Measurements from ENCODE around the gene NELFCD.

Gene NELFCD

GRCh38 chr20:58963060-58963584 lies 17.9 kb upstream of the NELFCD start:
- TF ChIP-seq NFIC (IDR thresholded peaks at IDR 0.05): no peak
- TF ChIP-seq REST (IDR thresholded peaks at IDR 0.05; ENCODE audit: low read depth): no peak
- no peak for TF ChIP-seq CEBPB (IDR thresholded peaks at IDR 0.05)
- no peak for TF ChIP-seq EP300 (IDR thresholded peaks at IDR 0.05; ENCODE audit: borderline replicate concordance)
- TF ChIP-seq USF1 (IDR thresholded peaks at IDR 0.05): no peak

GRCh38 chr20:58965270-58966064 lies 15.6 kb upstream of the NELFCD start:
- TF ChIP-seq TCF12 (IDR thresholded peaks at IDR 0.05; ENCODE audit: low read depth) (no peak), TAF1 (IDR thresholded peaks at IDR 0.05; ENCODE audit: low read depth) (no peak), MAX (IDR thresholded peaks at IDR 0.05) (no peak), ZBTB7A (IDR thresholded peaks at IDR 0.05; ENCODE audit: low read depth) (no peak)

- TF ChIP-seq MAX (IDR thresholded peaks at IDR 0.05) (no peak), TCF12 (IDR thresholded peaks at IDR 0.05; ENCODE audit: low read depth) (no peak), FOXM1 (IDR thresholded peaks at IDR 0.05; ENCODE audit: borderline replicate concordance, low read depth) (no peak), ZBTB7A (IDR thresholded peaks at IDR 0.05; ENCODE audit: low read depth) (no peak), CEBPB (IDR thresholded peaks at IDR 0.05) (no peak), TAF1 (IDR thresholded peaks at IDR 0.05; ENCODE audit: low read depth) (no peak), TEAD4 (IDR thresholded peaks at IDR 0.05) (no peak), YY1 (IDR thresholded peaks at IDR 0.05; ENCODE audit: low read depth) (no peak), USF1 (IDR thresholded peaks at IDR 0.05) (no peak), EP300 (IDR thresholded peaks at IDR 0.05; ENCODE audit: borderline replicate concordance) (no peak), NFIC (IDR thresholded peaks at IDR 0.05) (no peak), EGR1 (IDR thresholded peaks at IDR 0.05) (no peak), REST (IDR thresholded peaks at IDR 0.05; ENCODE audit: low read depth) (no peak), CREB1 (IDR thresholded peaks at IDR 0.05; ENCODE audit: low read depth) (no peak), RAD21 (IDR thresholded peaks at IDR 0.05; ENCODE audit: low read depth) (no peak)
Observed at GRCh38 chr20:58967652-58968429, 13.2 kb upstream of the NELFCD start.

GRCh38 chr20:58969439-58969838 lies 11.6 kb upstream of the NELFCD start:
- TF ChIP-seq TEAD4 (IDR thresholded peaks at IDR 0.05) (no peak), EGR1 (IDR thresholded peaks at IDR 0.05) (no peak), ZBTB7A (IDR thresholded peaks at IDR 0.05; ENCODE audit: low read depth) (no peak), CEBPB (IDR thresholded peaks at IDR 0.05) (no peak), TCF12 (IDR thresholded peaks at IDR 0.05; ENCODE audit: low read depth) (no peak), EP300 (IDR thresholded peaks at IDR 0.05; ENCODE audit: borderline replicate concordance) (no peak), TAF1 (IDR thresholded peaks at IDR 0.05; ENCODE audit: low read depth) (no peak), CREB1 (IDR thresholded peaks at IDR 0.05; ENCODE audit: low read depth) (no peak), YY1 (IDR thresholded peaks at IDR 0.05; ENCODE audit: low read depth) (no peak), MAX (IDR thresholded peaks at IDR 0.05) (no peak), USF1 (IDR thresholded peaks at IDR 0.05) (no peak), RAD21 (IDR thresholded peaks at IDR 0.05; ENCODE audit: low read depth) (no peak), NFIC (IDR thresholded peaks at IDR 0.05) (no peak), FOXM1 (IDR thresholded peaks at IDR 0.05; ENCODE audit: borderline replicate concordance, low read depth) (no peak), REST (IDR thresholded peaks at IDR 0.05; ENCODE audit: low read depth) (no peak)
